Measurements from ENCODE around the gene CAMKK1. TPM values are rescaled to one million over a fixed set of nuclear protein-coding genes. Genes with fewer than 3 reads are reported as not detected.

The CAMKK1 gene
- total and polyA plus RNA-seq, 9 of the 15 experiments (the other 6 are each of a cell fraction or from before 2014, with no cell fraction given): 0.34 to 7.5 (median 4.9) TPM

- TF ChIP-seq REST (IDR thresholded peaks at IDR 0.05; ENCODE audit: borderline replicate concordance) (peak; percentile 76; the same call in 1 of the 2 replicates), REST (CRISPR knock-in tag; IDR thresholded peaks at IDR 0.05; ENCODE audit: low read depth) (no peak), BACH1 (tag; IDR thresholded peaks at IDR 0.05) (no peak), RBFOX2 (IDR thresholded peaks at IDR 0.05; ENCODE audit: low read depth, low read length) (peak; percentile 53), CHD4 (IDR thresholded peaks at IDR 0.05; ENCODE audit: insufficient read depth, insufficient replicate concordance, low read depth, low read length, poor library complexity, severe bottlenecking) (no peak), CREM (IDR thresholded peaks at IDR 0.05; ENCODE audit: low read depth) (peak; percentile 61; the same call in 1 of the 2 replicates), ZNF57 (CRISPR knock-in tag; IDR thresholded peaks at IDR 0.05) (no peak), ZNF24 (IDR thresholded peaks at IDR 0.05) (no peak), RFX7 (CRISPR knock-in tag; IDR thresholded peaks at IDR 0.05) (no peak), ZNF75A (CRISPR knock-in tag; IDR thresholded peaks at IDR 0.05) (no peak), ATF1 (CRISPR knock-in tag; IDR thresholded peaks at IDR 0.05) (no peak), ATF1 (tag; IDR thresholded peaks at IDR 0.05) (peak; percentile 61), ZFP36 (IDR thresholded peaks at IDR 0.05; ENCODE audit: low read depth, low read length, partially characterized antibody) (peak; percentile 42), GABPB2 (CRISPR knock-in tag; conservative IDR thresholded peaks at IDR 0.05) (no peak), ELF2 (CRISPR knock-in tag; IDR thresholded peaks at IDR 0.05) (no peak), CHD1 (IDR thresholded peaks at IDR 0.05; ENCODE audit: low read length) (no peak), RAD21 (CRISPR knock-in tag; conservative IDR thresholded peaks at IDR 0.05 in 1 of 2, IDR thresholded peaks at IDR 0.05 in 1 of 2) (peak; percentile 52 to 79; a peak in 3 of 4 replicates), BRD4 (IDR thresholded peaks at IDR 0.05) (no peak)
- TF ChIP-seq, protein P1, sequence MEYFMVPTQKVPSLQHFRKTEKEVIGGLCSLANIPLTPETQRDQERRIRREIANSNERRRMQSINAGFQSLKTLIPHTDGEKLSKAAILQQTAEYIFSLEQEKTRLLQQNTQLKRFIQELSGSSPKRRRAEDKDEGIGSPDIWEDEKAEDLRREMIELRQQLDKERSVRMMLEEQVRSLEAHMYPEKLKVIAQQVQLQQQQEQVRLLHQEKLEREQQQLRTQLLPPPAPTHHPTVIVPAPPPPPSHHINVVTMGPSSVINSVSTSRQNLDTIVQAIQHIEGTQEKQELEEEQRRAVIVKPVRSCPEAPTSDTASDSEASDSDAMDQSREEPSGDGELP (CRISPR knock-in tag; IDR thresholded peaks at IDR 0.05; ENCODE audit: borderline replicate concordance): peak; percentile 57; the same call in 1 of the 2 replicates
- TF ChIP-seq, protein P2, sequence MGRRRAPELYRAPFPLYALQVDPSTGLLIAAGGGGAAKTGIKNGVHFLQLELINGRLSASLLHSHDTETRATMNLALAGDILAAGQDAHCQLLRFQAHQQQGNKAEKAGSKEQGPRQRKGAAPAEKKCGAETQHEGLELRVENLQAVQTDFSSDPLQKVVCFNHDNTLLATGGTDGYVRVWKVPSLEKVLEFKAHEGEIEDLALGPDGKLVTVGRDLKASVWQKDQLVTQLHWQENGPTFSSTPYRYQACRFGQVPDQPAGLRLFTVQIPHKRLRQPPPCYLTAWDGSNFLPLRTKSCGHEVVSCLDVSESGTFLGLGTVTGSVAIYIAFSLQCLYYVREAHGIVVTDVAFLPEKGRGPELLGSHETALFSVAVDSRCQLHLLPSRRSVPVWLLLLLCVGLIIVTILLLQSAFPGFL (CRISPR knock-in tag; IDR thresholded peaks at IDR 0.05): no peak
Observed at GRCh38 chr17:3913531-3914311, 20.9 kb upstream of the CAMKK1 start (continued).
